ENCODE data around the gene L1CAM.

The L1CAM gene

GRCh38 chrX:153909980-153910360 is 24.0 kb upstream of the L1CAM start:
- Histone ChIP-seq H3K36me3 (ENCODE audit: control insufficient read depth in 4 of 4, insufficient read depth in 4 of 4, low read length in 3 of 4) (peaks cover 0 to 56% (median 33%) of the 10 kb centered on the region in 4 experiments), H3K27ac (ENCODE audit: insufficient read depth in 1 of 2, low read depth in 1 of 2, low read length in 2 of 2, poor library complexity in 1 of 2, severe bottlenecking in 2 of 2) (no peak overlapping the region), H3K27me3 (replicated peaks in 2 of 5; ENCODE audit: control insufficient read depth in 4 of 5, insufficient read depth in 5 of 5, low read length in 4 of 5) (peaks cover 0 to 14% (median 0%) of the 10 kb centered on the region in 5 experiments), H3K9me3 (ENCODE audit: control extremely low read depth in 1 of 5, control insufficient read depth in 4 of 5, insufficient read depth in 2 of 5, low read depth in 1 of 5, low read length in 4 of 5) (no peaks in the 10 kb centered on the region), H3K4me3 (ENCODE audit: control insufficient read depth in 1 of 7, extremely low read depth in 1 of 7, insufficient read depth in 4 of 7, low read depth in 2 of 7, low read length in 6 of 7) (no peak overlapping the region), H3K4me1 (ENCODE audit: control extremely low read depth in 1 of 4, control insufficient read depth in 4 of 4, insufficient read depth in 4 of 4, low read length in 3 of 4) (peaks cover 0 to 8% (median 2%) of the 10 kb centered on the region in 4 experiments)
- DNase-seq, result no peak
- 93% methylated on average over 25 of the region's 25 CpGs for WGBS (ENCODE audit: insufficient coverage)
- CTCF ChIA-PET, result interaction anchor here (1.8 kb wide), 1 partner anchor 15 kb away, joined by 4 read pairs; no protein-coding TSS in a partner anchor
- POLR2A ChIA-PET, result no interaction called here

DNA sequence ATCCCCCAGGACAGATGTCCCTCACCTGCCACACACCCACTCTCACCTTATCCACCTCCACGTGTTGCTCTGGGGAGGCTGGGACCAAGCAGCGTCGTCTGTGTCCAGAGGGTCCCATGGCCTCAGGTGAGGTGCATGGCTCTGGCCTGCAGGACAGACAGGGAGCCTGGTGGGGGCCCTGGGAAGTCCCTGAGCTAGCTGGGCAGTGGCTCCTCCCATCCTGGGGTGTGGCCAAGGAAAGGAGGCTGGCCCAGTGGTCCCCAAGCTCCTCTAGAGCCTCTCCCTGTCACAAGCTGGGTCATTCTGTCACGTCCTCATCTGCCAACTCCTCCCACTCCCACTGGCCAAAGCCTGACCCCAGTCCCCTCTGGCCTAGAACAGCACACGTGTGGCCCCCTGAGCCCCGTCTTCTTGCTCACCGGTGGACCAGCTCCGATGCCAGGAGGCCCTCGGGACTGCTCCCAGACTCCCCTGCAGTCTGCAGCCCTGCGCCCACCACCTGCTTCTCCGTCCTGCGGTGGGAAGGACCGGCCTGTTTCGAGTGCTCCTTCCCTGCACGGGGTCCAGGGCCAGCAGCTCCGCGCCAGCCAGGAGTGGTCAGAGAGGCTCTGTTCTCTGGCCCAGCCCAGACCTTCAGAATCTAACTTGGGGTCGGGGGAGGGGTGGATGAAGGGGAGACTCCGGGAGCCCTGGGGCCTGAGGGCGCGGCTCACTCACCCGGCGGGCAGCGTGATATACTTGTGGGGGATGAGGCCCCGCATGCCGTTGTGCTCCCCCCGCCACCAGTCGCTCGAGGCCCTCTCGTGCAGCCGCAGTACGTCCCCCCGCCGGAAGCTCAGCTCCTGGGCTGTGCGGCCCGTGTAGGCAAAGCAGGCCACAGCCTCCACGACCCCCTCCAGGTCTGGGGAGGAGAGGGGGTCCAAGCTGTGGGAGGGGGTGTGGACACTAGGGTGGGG is 23.3 kb upstream of the L1CAM start:
- peaks cover 0 to 15% (median 0%) of the 10 kb centered on the region in 5 experiments for H3K27me3 ChIP-seq (replicated peaks in 2 of 5; ENCODE audit: control insufficient read depth in 4 of 5, insufficient read depth in 5 of 5, low read length in 4 of 5)
- ChIA-PET CTCF (interaction anchor here (1.1 to 1.8 kb wide), 2 partner anchors 16 to 38 kb away, joined by 3 to 4 read pairs; no protein-coding TSS in a partner anchor), POLR2A (no interaction called here)
- peaks cover 0 to 14% (median 9%) of the 10 kb centered on the region in 4 experiments for H3K4me1 ChIP-seq (ENCODE audit: control extremely low read depth in 1 of 4, control insufficient read depth in 4 of 4, insufficient read depth in 4 of 4, low read length in 3 of 4)
- 91% methylated on average over 29 of the region's 37 CpGs for WGBS (ENCODE audit: insufficient coverage)
- H3K27ac ChIP-seq (ENCODE audit: insufficient read depth in 1 of 2, low read depth in 1 of 2, low read length in 2 of 2, poor library complexity in 1 of 2, severe bottlenecking in 2 of 2), result no peak overlapping the region
- H3K9me3 ChIP-seq (ENCODE audit: control extremely low read depth in 1 of 5, control insufficient read depth in 4 of 5, insufficient read depth in 2 of 5, low read depth in 1 of 5, low read length in 4 of 5), result no peaks in the 10 kb centered on the region
- no peak for DNase-seq
- H3K36me3 ChIP-seq (ENCODE audit: control insufficient read depth in 4 of 4, insufficient read depth in 4 of 4, low read length in 3 of 4), result peaks cover 0 to 52% (median 32%) of the 10 kb centered on the region in 4 experiments
- H3K4me3 ChIP-seq (ENCODE audit: control insufficient read depth in 1 of 7, extremely low read depth in 1 of 7, insufficient read depth in 4 of 7, low read depth in 2 of 7, low read length in 6 of 7), result no peak overlapping the region

DNA sequence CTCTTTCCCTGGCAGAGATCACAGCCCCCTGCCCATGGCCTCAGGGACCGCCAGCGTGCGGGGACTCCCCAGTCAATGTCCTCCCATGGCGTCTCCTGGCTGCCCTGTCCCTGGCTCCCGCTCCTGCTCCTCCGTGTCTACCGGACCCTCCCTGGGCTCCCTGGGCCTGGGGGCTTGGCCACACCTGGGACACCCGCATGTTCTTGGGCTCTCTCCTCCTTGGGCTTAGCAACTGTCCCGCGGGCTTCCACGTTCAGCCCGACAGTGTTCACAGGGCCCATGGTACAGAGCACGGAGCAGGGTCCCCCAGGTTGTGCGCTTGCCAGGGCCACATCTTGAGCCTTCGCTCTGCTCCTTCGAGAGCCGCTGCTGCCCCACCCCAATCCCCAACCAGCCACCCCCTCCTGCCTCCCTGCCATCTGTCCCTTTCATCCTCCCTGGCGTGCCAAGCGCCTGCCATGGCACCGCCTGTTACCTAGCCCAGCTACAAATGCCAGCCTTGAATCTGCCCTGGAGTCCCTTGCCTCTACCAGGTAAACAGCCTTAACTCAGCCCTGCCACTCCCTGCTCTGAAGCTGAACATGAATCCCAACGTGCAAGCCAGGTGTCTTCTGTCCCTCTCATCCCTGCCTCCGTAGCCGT is 22.4 kb upstream of the L1CAM start:
- DNase-seq, result no peak
- Histone ChIP-seq H3K4me3 (ENCODE audit: control insufficient read depth in 1 of 7, extremely low read depth in 1 of 7, insufficient read depth in 4 of 7, low read depth in 2 of 7, low read length in 6 of 7) (no peak overlapping the region), H3K36me3 (ENCODE audit: control insufficient read depth in 4 of 4, insufficient read depth in 4 of 4, low read length in 3 of 4) (peaks cover 0 to 44% (median 26%) of the 10 kb centered on the region in 4 experiments), H3K27me3 (replicated peaks in 2 of 5; ENCODE audit: control insufficient read depth in 4 of 5, insufficient read depth in 5 of 5, low read length in 4 of 5) (peaks cover 0 to 13% (median 0%) of the 10 kb centered on the region in 5 experiments), H3K9me3 (ENCODE audit: control extremely low read depth in 1 of 5, control insufficient read depth in 4 of 5, insufficient read depth in 2 of 5, low read depth in 1 of 5, low read length in 4 of 5) (no peaks in the 10 kb centered on the region), H3K27ac (ENCODE audit: insufficient read depth in 1 of 2, low read depth in 1 of 2, low read length in 2 of 2, poor library complexity in 1 of 2, severe bottlenecking in 2 of 2) (no peak overlapping the region), H3K4me1 (ENCODE audit: control extremely low read depth in 1 of 4, control insufficient read depth in 4 of 4, insufficient read depth in 4 of 4, low read length in 3 of 4) (peaks cover 0 to 22% (median 18%) of the 10 kb centered on the region in 4 experiments)
- POLR2A ChIA-PET, result no interaction called here
- CTCF ChIA-PET, result interaction anchor here (1.7 to 1.8 kb wide), 2 partner anchors 17 to 38 kb away, joined by 4 read pairs; no protein-coding TSS in a partner anchor
- 91% methylated on average over 15 of the region's 23 CpGs for WGBS (ENCODE audit: insufficient coverage)

DNA sequence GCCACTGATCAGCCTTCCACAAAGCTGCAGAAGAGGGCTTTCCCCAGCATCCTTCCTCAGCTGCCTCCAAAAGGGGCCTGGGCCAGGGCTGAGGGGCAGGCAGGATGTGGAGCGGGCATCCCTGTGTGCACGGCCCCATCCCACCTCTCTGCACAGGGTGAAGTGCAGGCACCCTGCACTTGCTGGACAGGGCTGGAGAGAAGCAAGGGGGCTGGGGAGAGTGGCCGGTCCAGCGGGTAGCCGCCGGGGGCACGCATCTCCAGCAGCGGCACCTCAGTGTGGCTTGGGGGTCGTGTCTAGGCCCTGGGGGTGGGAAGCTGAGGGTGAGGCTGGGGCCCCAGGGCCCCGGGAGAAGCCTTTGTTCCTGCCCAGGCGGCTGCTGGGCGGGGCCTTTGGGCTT is 21.5 kb upstream of the L1CAM start:
- WGBS (ENCODE audit: insufficient coverage), result 81% methylated on average over 6 of the region's 12 CpGs
- Histone ChIP-seq H3K36me3 (ENCODE audit: control insufficient read depth in 4 of 4, insufficient read depth in 4 of 4, low read length in 3 of 4) (peaks cover 0 to 36% (median 22%) of the 10 kb centered on the region in 4 experiments), H3K4me3 (ENCODE audit: control insufficient read depth in 1 of 7, extremely low read depth in 1 of 7, insufficient read depth in 4 of 7, low read depth in 2 of 7, low read length in 6 of 7) (no peak overlapping the region), H3K27me3 (replicated peaks in 2 of 5; ENCODE audit: control insufficient read depth in 4 of 5, insufficient read depth in 5 of 5, low read length in 4 of 5) (peaks cover 0 to 13% (median 0%) of the 10 kb centered on the region in 5 experiments), H3K9me3 (ENCODE audit: control extremely low read depth in 1 of 5, control insufficient read depth in 4 of 5, insufficient read depth in 2 of 5, low read depth in 1 of 5, low read length in 4 of 5) (no peaks in the 10 kb centered on the region), H3K27ac (ENCODE audit: insufficient read depth in 1 of 2, low read depth in 1 of 2, low read length in 2 of 2, poor library complexity in 1 of 2, severe bottlenecking in 2 of 2) (no peak overlapping the region), H3K4me1 (ENCODE audit: control extremely low read depth in 1 of 4, control insufficient read depth in 4 of 4, insufficient read depth in 4 of 4, low read length in 3 of 4) (peaks cover 0 to 28% (median 25%) of the 10 kb centered on the region in 4 experiments)
- CTCF ChIA-PET, result interaction anchor here (1.3 to 2.6 kb wide), 5 partner anchors 10 to 61 kb away, joined by 4 to 11 read pairs (median 5); no protein-coding TSS in a partner anchor
- no peak for DNase-seq
- POLR2A ChIA-PET, result no interaction called here

- 89% methylated on average over 18 of the region's 27 CpGs for WGBS (ENCODE audit: insufficient coverage)
- CTCF ChIA-PET, result interaction anchor here (1.2 to 2.6 kb wide), 8 partner anchors 11 to 140 kb away, joined by 3 to 11 read pairs (median 5); partner anchors contain the start of gene ARHGAP4
- POLR2A ChIA-PET, result no interaction called here
- DNase-seq, result no peak
- H3K9me3 ChIP-seq (ENCODE audit: control extremely low read depth in 1 of 5, control insufficient read depth in 4 of 5, insufficient read depth in 2 of 5, low read depth in 1 of 5, low read length in 4 of 5), result no peaks in the 10 kb centered on the region
- H3K4me1 ChIP-seq (ENCODE audit: control extremely low read depth in 1 of 4, control insufficient read depth in 4 of 4, insufficient read depth in 4 of 4, low read length in 3 of 4), result peaks cover 0 to 39% (median 37%) of the 10 kb centered on the region in 4 experiments
- no peak overlapping the region for H3K27ac ChIP-seq (ENCODE audit: insufficient read depth in 1 of 2, low read depth in 1 of 2, low read length in 2 of 2, poor library complexity in 1 of 2, severe bottlenecking in 2 of 2)
- H3K4me3 ChIP-seq (ENCODE audit: control insufficient read depth in 1 of 7, extremely low read depth in 1 of 7, insufficient read depth in 4 of 7, low read depth in 2 of 7, low read length in 6 of 7), result no peak overlapping the region
- peaks cover 0 to 15% (median 0%) of the 10 kb centered on the region in 5 experiments for H3K27me3 ChIP-seq (replicated peaks in 2 of 5; ENCODE audit: control insufficient read depth in 4 of 5, insufficient read depth in 5 of 5, low read length in 4 of 5)
- peaks cover 0 to 31% (median 18%) of the 10 kb centered on the region in 4 experiments for H3K36me3 ChIP-seq (ENCODE audit: control insufficient read depth in 4 of 4, insufficient read depth in 4 of 4, low read length in 3 of 4)
These were observed 20.3 kb upstream of the L1CAM start for GRCh38 chrX:153906126-153906917.

DNA sequence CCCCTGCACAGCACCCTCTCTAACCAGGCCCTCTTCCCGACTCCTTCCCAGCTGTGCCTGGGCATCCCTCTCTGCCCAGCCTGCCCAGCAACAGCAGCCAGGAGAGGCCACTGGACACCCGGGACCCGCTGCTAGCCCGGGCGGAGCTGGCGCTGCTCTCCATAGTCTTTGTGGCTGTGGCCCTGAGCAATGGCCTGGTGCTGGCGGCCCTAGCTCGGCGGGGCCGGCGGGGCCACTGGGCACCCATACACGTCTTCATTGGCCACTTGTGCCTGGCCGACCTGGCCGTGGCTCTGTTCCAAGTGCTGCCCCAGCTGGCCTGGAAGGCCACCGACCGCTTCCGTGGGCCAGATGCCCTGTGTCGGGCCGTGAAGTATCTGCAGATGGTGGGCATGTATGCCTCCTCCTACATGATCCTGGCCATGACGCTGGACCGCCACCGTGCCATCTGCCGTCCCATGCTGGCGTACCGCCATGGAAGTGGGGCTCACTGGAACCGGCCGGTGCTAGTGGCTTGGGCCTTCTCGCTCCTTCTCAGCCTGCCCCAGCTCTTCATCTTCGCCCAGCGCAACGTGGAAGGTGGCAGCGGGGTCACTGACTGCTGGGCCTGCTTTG is 19.6 kb upstream of the L1CAM start:
- Histone ChIP-seq H3K4me1 (ENCODE audit: control extremely low read depth in 1 of 4, control insufficient read depth in 4 of 4, insufficient read depth in 4 of 4, low read length in 3 of 4) (peaks cover under 1 to 46% (median 42%) of the 10 kb centered on the region in 4 experiments), H3K27ac (ENCODE audit: insufficient read depth in 1 of 2, low read depth in 1 of 2, low read length in 2 of 2, poor library complexity in 1 of 2, severe bottlenecking in 2 of 2) (no peak overlapping the region), H3K4me3 (ENCODE audit: control insufficient read depth in 1 of 7, extremely low read depth in 1 of 7, insufficient read depth in 4 of 7, low read depth in 2 of 7, low read length in 6 of 7) (no peak overlapping the region), H3K36me3 (ENCODE audit: control insufficient read depth in 4 of 4, insufficient read depth in 4 of 4, low read length in 3 of 4) (peaks cover 0 to 30% (median 16%) of the 10 kb centered on the region in 4 experiments), H3K9me3 (ENCODE audit: control extremely low read depth in 1 of 5, control insufficient read depth in 4 of 5, insufficient read depth in 2 of 5, low read depth in 1 of 5, low read length in 4 of 5) (no peaks in the 10 kb centered on the region), H3K27me3 (replicated peaks in 2 of 5; ENCODE audit: control insufficient read depth in 4 of 5, insufficient read depth in 5 of 5, low read length in 4 of 5) (peaks cover 0 to 15% (median 0%) of the 10 kb centered on the region in 5 experiments)
- POLR2A ChIA-PET, result no interaction called here
- WGBS (ENCODE audit: insufficient coverage), result 93% methylated on average over 31 of the region's 32 CpGs
- CTCF ChIA-PET, result interaction anchor here (1.4 to 2.6 kb wide), 4 partner anchors 18 to 63 kb away, joined by 4 to 11 read pairs (median 5); partner anchors contain the start of gene ARHGAP4
- DNase-seq, result no peak
